ENCODE data around the gene GPR68. TPM values are rescaled to one million over a fixed set of nuclear protein-coding genes. Genes with fewer than 3 reads are reported as not detected.
A peak's percentile ranks its signal among the peaks of the same experiment; 100 is the strongest.
"Not testable (repeated sequence)": the region's sequence is repeated elsewhere in the genome, so short reads cannot be mapped to it uniquely, and the experiment has no call there.

The GPR68 gene
- total and polyA plus RNA-seq, 2 donors (not counting 1 experiment from before 2014, with no cell fraction given), result 0.31 to 0.34 TPM

DNA sequence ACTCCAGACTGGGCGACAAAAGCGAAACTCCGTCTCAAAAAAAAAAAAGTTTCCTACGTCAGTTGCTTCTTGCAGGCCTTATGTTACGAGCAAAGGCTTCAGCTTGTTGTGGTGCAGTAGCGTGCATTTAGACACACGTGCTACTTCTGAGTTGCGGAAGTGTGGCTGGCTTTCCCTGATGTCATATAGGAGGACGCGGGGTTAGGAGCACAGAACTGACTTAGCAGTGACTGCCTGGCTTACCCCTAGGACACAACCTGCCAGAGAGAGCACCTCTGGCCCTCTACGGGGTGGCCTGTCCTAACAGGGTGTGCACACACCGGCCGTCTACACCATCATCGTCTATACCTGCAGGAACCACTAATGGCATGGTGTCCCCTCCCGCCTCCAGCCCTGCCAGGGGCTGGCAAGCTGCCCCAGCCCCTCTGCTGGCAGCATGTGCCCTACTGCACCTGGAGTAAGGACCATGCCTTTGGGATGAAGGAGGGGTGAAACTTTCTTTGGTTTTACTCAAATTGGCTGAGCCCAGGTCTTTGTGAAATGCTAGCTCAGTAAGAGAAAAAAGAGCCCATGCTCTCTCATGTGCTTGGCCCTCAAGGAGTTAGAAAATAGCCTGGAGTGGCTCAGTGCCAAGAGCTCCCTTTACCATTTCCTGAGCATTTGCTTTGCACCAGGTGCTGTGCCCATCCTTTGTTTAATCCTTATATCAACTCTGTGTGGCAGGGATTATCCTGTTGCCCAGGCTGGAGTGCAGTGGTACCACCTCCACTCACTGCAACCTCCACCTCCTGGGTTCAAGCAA lies 1.7 kb upstream of the GPR68 start:
- Mint-ChIP-seq H3K4me3 (no peak overlapping the region), H3K9me3 (ENCODE audit: insufficient read depth) (no peaks in the 10 kb centered on the region), H3K27ac (peak overlapping the region; percentile 39), H3K4me1 (peaks cover 70% of the 10 kb centered on the region), H3K27me3 (no peaks in the 10 kb centered on the region)
- Histone ChIP-seq H4K20me1 (ENCODE audit: control insufficient read depth, insufficient read depth, low read length, poor library complexity, severe bottlenecking) (no peaks in the 10 kb centered on the region), H3K4me1 (ENCODE audit: control insufficient read depth in 2 of 2, insufficient read depth in 2 of 2, low read length in 2 of 2) (peaks cover 58 to 65% of the 10 kb centered on the region in 2 donors), H3K27ac (ENCODE audit: low read length in 2 of 2) (no peak overlapping the region), H3K27me3 (replicated peaks in 1 of 4; ENCODE audit: control extremely low read depth in 1 of 4, control insufficient read depth in 3 of 4, insufficient read depth in 4 of 4, low read length in 3 of 4) (no peaks in the 10 kb centered on the region), H3K79me2 (ENCODE audit: control insufficient read depth, insufficient read depth, low read length) (peaks cover 8% of the 10 kb centered on the region), H2AFZ (ENCODE audit: insufficient read depth, low read depth, low read length, poor library complexity, severe bottlenecking) (no peak overlapping the region), H3K36me3 (replicated peaks in 1 of 2; ENCODE audit: control extremely low read depth in 1 of 2, control insufficient read depth in 1 of 2, extremely low read depth in 1 of 2, insufficient read depth in 2 of 2, low read length in 1 of 2) (no peaks in the 10 kb centered on the region), H3K4me2 (replicated peaks; ENCODE audit: low read depth, low read length, poor library complexity, severe bottlenecking) (no peak overlapping the region), H3K4me3 (ENCODE audit: control extremely low read depth in 1 of 5, extremely low read depth in 1 of 5, insufficient read depth in 1 of 5, low read depth in 2 of 5, low read length in 4 of 5) (no peak overlapping the region), H3K9ac (ENCODE audit: low read length) (no peak overlapping the region), H3K9me3 (ENCODE audit: control extremely low read depth in 1 of 3, control insufficient read depth in 2 of 3, insufficient read depth in 1 of 3, low read length in 2 of 3) (no peaks in the 10 kb centered on the region)
- no peak for DNase-seq
- intact Hi-C loops (cut with micrococcal nuclease), result loop anchor here (10.0 kb wide), 1 partner anchor 231 kb away; no protein-coding TSS in a partner anchor
- ChIA-PET CTCF (interaction anchor here (0.7 to 1.7 kb wide), 4 partner anchors 40 to 609 kb away, joined by 3 to 6 read pairs (median 4); no protein-coding TSS in a partner anchor), POLR2A (interaction anchor here (0.5 to 0.6 kb wide), 2 partner anchors 122 to 238 kb away, joined by 6 read pairs; no protein-coding TSS in a partner anchor)
- WGBS (ENCODE audit: insufficient coverage), result 91% methylated on average over 15 of the region's 15 CpGs
- no peak for ATAC-seq (ENCODE audit: low read depth)
- TF ChIP-seq EZH2 (IDR thresholded peaks at IDR 0.05; ENCODE audit: borderline replicate concordance, insufficient read depth, low read depth, low read length, poor library complexity, severe bottlenecking), result no peak
- TF ChIP-seq, protein P1, sequence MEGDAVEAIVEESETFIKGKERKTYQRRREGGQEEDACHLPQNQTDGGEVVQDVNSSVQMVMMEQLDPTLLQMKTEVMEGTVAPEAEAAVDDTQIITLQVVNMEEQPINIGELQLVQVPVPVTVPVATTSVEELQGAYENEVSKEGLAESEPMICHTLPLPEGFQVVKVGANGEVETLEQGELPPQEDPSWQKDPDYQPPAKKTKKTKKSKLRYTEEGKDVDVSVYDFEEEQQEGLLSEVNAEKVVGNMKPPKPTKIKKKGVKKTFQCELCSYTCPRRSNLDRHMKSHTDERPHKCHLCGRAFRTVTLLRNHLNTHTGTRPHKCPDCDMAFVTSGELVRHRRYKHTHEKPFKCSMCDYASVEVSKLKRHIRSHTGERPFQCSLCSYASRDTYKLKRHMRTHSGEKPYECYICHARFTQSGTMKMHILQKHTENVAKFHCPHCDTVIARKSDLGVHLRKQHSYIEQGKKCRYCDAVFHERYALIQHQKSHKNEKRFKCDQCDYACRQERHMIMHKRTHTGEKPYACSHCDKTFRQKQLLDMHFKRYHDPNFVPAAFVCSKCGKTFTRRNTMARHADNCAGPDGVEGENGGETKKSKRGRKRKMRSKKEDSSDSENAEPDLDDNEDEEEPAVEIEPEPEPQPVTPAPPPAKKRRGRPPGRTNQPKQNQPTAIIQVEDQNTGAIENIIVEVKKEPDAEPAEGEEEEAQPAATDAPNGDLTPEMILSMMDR (IDR thresholded peaks at IDR 0.05), result no peak

DNA sequence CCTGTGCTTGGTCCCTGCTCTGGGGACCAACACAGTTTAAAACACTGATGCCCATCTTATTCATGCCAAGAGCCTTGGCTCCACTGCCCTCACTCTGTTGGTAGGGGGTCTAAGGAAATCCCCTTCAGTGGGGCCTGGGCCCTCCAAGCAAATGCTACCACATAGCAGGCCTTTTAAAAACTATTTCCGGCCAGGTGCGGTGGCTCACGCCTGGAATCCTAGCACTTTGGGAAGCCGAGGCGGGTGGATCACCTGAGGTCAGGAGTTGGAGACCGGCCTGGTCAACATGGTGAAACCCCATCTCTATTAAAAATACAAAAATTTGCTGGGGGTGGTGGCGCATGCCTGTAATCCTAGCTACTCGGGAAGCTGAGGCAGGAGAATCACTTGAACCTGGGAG lies 1.1 kb upstream of the GPR68 start:
- not testable (repeated sequence) for H3K4me3 ChIP-seq (ENCODE audit: control extremely low read depth in 1 of 5, extremely low read depth in 1 of 5, insufficient read depth in 1 of 5, low read depth in 2 of 5, low read length in 4 of 5); H3K27ac ChIP-seq (ENCODE audit: low read length in 2 of 2)
- CTCF ChIA-PET, result interaction anchor here (3.1 kb wide), 1 partner anchor 16 kb away, joined by 11 read pairs; no protein-coding TSS in a partner anchor

More for the DNA sequence above, 1.1 kb upstream of the GPR68 start:
- POLR2A ChIA-PET; H4K20me1 ChIP-seq (ENCODE audit: control insufficient read depth, insufficient read depth, low read length, poor library complexity, severe bottlenecking); H3K9me3 ChIP-seq (ENCODE audit: control extremely low read depth in 1 of 3, control insufficient read depth in 2 of 3, insufficient read depth in 1 of 3, low read length in 2 of 3); H3K4me2 ChIP-seq (replicated peaks; ENCODE audit: low read depth, low read length, poor library complexity, severe bottlenecking); H3K9me3 Mint-ChIP-seq (ENCODE audit: insufficient read depth); H2AFZ ChIP-seq (ENCODE audit: insufficient read depth, low read depth, low read length, poor library complexity, severe bottlenecking); H3K4me3 Mint-ChIP-seq; DNase-seq; H3K27ac Mint-ChIP-seq; H3K27me3 ChIP-seq (replicated peaks in 1 of 4; ENCODE audit: control extremely low read depth in 1 of 4, control insufficient read depth in 3 of 4, insufficient read depth in 4 of 4, low read length in 3 of 4); H3K9ac ChIP-seq (ENCODE audit: low read length); H3K79me2 ChIP-seq (ENCODE audit: control insufficient read depth, insufficient read depth, low read length); ATAC-seq (ENCODE audit: low read depth); H3K27me3 Mint-ChIP-seq; H3K36me3 ChIP-seq (replicated peaks in 1 of 2; ENCODE audit: control extremely low read depth in 1 of 2, control insufficient read depth in 1 of 2, extremely low read depth in 1 of 2, insufficient read depth in 2 of 2, low read length in 1 of 2): not testable (repeated sequence)
- H3K4me1 ChIP-seq (ENCODE audit: control insufficient read depth in 2 of 2, insufficient read depth in 2 of 2, low read length in 2 of 2), result peaks cover 57 to 65% of the 10 kb centered on the region in 2 donors
- intact Hi-C loops (cut with micrococcal nuclease), result loop anchor here (10.0 kb wide), 1 partner anchor 231 kb away; no protein-coding TSS in a partner anchor
- WGBS (ENCODE audit: insufficient coverage), result 96% methylated on average over 7 of the region's 8 CpGs
- H3K4me1 Mint-ChIP-seq, result peaks cover 68% of the 10 kb centered on the region
